Nephron progenitor cell (in vitro differentiated cells): ENCODE data around the gene FBXO38.

Source experiments
- DNase-seq: peaks from one replicate; pipeline ENCODE4 v3.0.0; 2021
- H3K27ac Mint-ChIP-seq: 2 replicates; pipeline ENCODE4 v1.8.0; 2021; ENCODE audit warnings: mild to moderate bottlenecking, moderate library complexity, mixed read lengths
- H3K27me3 Mint-ChIP-seq: 2 replicates; pipeline ENCODE4 v1.8.0; 2021; ENCODE audit warnings: mild to moderate bottlenecking, low read depth, mixed read lengths; ENCODE audit not compliant: poor library complexity
- H3K36me3 Mint-ChIP-seq: 2 replicates; pipeline ENCODE4 v1.8.0; 2021; ENCODE audit warnings: low read depth, mixed read lengths
- H3K4me1 Mint-ChIP-seq: 2 replicates; pipeline ENCODE4 v1.8.0; 2021; ENCODE audit warnings: mixed read lengths
- H3K4me3 Mint-ChIP-seq: 2 replicates; pipeline ENCODE4 v1.8.0; 2021; ENCODE audit warnings: mild to moderate bottlenecking, moderate library complexity, mixed read lengths
- H3K9me3 Mint-ChIP-seq: 2 replicates; pipeline ENCODE4 v1.8.0; 2021; ENCODE audit warnings: mild to moderate bottlenecking, moderate library complexity, mixed read lengths
- CTCF ChIP-seq: fragments of 200-600 bp; sonication (generic); IDR thresholded peaks from 2 replicates; pipeline ENCODE4 v1.5.0; 2021; ENCODE audit warnings: antibody characterized with exemption

FBXO38 gene

DNA sequence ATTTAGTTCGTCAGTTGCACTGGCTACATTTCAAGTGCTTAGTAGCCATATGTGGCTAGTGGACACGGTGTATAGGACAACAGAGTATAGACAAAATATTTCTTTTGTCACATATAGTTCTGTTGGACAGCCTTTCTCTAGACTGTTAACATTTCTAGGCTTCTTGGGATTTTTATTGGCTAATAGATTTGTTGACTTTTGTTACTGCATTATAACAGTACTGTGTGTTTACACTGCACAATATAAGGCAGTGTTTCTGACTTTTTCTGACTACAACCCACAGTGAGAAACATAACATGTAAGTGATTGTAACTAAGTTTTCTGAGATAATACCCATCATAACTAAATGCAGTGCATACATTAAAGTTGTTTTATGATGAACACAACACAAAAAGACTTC is 11.3 kb downstream of the FBXO38 start:
- Mint-ChIP-seq H3K36me3 (peaks cover 25% of the 10 kb centered on the region), H3K27ac (no peak overlapping the region), H3K4me3 (no peak overlapping the region), H3K27me3 (no peaks in the 10 kb centered on the region), H3K9me3 (no peaks in the 10 kb centered on the region), H3K4me1 (peaks cover 34% of the 10 kb centered on the region)
- TF ChIP-seq CTCF: no peak
- DNase-seq: no peak

DNA sequence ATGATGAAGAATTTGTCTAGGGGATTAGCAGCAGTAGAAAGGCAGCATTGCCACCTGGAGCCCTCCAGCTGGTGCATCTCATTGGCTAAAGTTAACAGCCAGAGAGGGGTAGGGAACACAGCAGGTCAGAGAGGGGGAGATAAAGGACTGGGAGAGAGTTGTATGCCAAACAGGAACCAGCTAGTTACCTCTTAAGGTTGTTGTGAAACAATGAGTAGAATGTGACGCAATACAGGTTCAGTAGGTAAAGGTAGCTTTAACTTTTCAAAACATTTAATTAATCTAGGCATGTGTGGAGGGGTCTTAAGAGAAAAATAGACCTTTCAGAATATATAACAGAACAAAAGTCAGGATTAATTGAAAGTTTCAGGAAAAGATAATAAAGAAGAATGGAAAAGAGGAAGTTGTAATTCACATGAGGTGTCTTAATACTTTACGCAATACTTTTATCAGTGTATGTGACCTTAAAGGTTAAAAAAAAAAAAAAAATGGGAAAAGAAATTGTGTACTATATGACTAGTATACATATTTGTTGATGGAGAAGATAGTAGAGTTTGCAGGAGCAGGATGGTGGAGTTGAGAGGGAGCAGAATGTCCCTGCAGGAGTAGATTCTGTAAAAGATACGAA is 14.3 kb downstream of the FBXO38 start:
- Mint-ChIP-seq H3K4me1 (peaks cover 16% of the 10 kb centered on the region), H3K27me3 (no peaks in the 10 kb centered on the region), H3K4me3 (no peak overlapping the region), H3K27ac (peak overlapping the region; percentile 71), H3K36me3 (peaks cover 45% of the 10 kb centered on the region), H3K9me3 (no peaks in the 10 kb centered on the region)
- no peak for TF ChIP-seq CTCF
- DNase-seq: no peak

- H3K4me3 Mint-ChIP-seq: no peak overlapping the region
- H3K27me3 Mint-ChIP-seq: no peaks in the 10 kb centered on the region
- H3K9me3 Mint-ChIP-seq: no peaks in the 10 kb centered on the region
- H3K36me3 Mint-ChIP-seq: peaks cover 50% of the 10 kb centered on the region
- H3K27ac Mint-ChIP-seq: no peak overlapping the region
- peaks cover 9% of the 10 kb centered on the region for H3K4me1 Mint-ChIP-seq
- no peak for DNase-seq
- TF ChIP-seq CTCF: no peak
Observed at GRCh38 chr5:148398698-148399121, 15.0 kb downstream of the FBXO38 start.

DNA sequence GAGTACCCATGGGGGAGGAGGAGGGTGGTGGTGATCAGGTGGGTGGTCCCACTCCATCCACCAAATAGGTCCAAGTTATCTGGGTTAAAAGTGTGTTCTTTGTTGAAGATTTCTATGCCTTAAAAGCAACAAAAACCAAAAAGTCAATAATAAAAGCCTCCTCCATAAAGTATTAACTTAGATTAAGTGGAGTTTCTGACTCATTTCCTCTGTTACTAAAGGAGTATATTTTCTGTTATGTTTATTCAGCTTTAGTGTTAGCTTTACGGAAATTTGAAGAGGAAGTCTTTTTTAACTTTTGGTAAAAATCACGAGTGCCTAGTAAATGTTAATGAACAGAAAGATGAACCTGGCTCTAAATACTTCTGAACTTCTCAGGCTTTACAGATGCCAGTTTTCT is 17.8 kb downstream of the FBXO38 start:
- no peak for DNase-seq
- no peak overlapping the region for H3K27ac Mint-ChIP-seq
- H3K36me3 Mint-ChIP-seq: peaks cover 71% of the 10 kb centered on the region
- H3K4me1 Mint-ChIP-seq: no peaks in the 10 kb centered on the region
- H3K27me3 Mint-ChIP-seq: no peaks in the 10 kb centered on the region
- H3K4me3 Mint-ChIP-seq: no peak overlapping the region
- no peaks in the 10 kb centered on the region for H3K9me3 Mint-ChIP-seq
- TF ChIP-seq CTCF: no peak

DNA sequence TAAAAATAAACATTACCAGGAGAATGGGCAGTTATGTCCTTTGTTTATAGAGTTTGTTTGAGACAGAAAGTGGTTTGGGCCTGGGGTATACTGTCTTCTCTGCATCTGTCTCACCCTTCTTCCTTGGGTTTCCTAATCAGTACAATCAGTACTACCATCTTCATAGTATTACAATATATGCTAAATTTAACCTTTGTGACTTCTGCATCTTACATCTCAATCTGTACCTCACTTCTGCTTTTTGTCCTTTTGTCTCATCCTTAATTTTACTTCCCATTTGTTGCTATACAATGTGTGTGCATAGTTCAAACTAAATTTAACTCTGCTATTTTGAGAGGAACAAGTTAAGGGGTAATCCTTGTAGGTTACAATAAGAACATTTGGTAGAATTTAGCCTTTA is 19.6 kb downstream of the FBXO38 start:
- Mint-ChIP-seq H3K36me3 (peaks cover 75% of the 10 kb centered on the region), H3K4me3 (no peak overlapping the region), H3K27ac (no peak overlapping the region), H3K27me3 (no peaks in the 10 kb centered on the region), H3K4me1 (no peaks in the 10 kb centered on the region), H3K9me3 (no peaks in the 10 kb centered on the region)
- no peak for TF ChIP-seq CTCF
- no peak for DNase-seq

DNA sequence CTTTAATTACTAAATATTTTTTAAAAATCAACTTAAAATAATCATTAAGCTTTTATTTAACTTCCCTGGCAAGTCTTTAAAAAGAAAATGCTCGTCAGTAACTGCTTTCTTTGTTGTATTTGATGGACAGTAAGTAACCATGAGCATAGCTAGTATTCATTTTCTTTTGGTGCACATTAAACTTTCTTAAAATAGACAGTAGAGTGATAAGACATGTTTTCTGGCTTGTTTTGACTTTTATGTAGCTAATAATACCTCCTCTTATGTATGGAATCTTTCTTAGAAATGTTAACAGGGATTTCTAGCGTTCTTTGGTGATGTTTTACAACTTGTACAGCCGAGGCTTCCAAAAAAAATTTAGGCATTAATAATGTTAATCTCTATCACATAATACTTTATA is 22.6 kb downstream of the FBXO38 start:
- Mint-ChIP-seq H3K27me3 (no peaks in the 10 kb centered on the region), H3K4me3 (no peak overlapping the region), H3K4me1 (no peaks in the 10 kb centered on the region), H3K27ac (no peak overlapping the region), H3K36me3 (peaks cover 72% of the 10 kb centered on the region), H3K9me3 (no peaks in the 10 kb centered on the region)
- TF ChIP-seq CTCF: no peak
- no peak for DNase-seq
